SW480 (cell line): ENCODE measurements around the gene CCDC91.

ENCODE experiments used
- DNase-seq: peaks from one replicate; pipeline ENCODE4 v3.0.0-alpha.2; 2016; ENCODE audit warnings: low spot score

Gene CCDC91

DNA sequence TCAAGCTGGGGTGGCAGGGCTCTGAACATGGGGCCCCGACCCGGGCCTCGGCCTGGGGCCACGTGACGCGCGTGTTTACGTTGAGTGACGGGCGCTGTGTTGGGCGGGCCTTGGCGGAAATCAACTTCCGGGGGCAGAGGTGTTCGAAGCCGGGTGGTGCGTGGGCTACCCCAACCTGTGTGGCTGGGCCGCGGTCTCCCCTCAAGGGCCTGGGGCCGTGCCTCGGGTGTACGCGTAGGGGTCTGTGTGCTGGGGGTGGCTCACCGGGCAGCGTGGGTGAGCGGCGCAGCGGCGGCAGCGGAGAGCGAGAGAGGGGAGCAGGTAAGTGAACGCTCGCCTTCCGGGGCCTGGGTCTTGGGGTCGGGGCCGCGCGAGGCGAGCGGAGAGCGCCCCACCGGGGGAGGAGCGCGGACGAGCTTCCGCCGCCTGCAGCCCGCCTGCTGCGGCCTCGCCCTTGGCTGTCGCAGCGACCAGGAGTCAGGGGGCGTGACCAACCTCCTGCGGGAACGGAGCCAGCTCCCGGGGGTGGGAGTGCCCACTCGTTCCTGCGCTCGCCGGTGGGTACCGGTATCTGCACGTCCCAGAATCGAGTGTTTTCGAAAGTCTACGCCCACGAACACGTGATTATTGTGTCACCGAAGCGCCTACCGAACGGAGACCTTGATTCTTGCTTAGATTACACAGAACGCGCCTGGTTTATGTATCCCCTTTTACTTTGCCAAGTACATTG is at the start of gene CCDC91:
Gene CCDC91, plus strand, starts transcription at position 136 of the 730 bp plus-strand sequence. CDS start 66,760 bp downstream, outside the sequence.
- DNase-seq, result peak; percentile 85

GRCh38 chr12:28144059-28144458 is 46.2 kb upstream of the CCDC91 start:
- no peak for DNase-seq

GRCh38 chr12:28144532-28144931 is 45.7 kb upstream of the CCDC91 start:
- no peak for DNase-seq

- DNase-seq, result no peak
Observed at GRCh38 chr12:28145216-28145615, 45.0 kb upstream of the CCDC91 start.

- DNase-seq, result no peak
Observed at GRCh38 chr12:28149279-28149678, 41.0 kb upstream of the CCDC91 start.

DNA sequence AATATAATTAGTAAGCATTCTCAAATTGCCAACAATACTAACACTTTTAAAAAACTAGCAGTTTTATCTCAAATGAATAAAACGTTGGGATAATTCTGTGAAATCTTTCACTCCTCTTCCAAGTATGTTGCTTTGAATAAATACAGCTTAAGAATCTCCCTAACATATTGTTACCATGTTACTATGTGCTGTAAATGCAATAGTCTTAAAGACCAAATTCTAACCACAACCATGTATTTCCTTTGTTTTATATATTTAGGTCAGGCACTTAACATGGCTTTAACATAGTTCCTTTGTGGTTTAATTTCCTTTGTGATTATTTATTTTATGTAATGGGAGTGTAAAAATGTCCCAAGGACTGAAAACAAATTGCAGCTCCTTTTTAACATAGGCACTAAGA is 33.9 kb upstream of the CCDC91 start:
- DNase-seq, result no peak

DNA sequence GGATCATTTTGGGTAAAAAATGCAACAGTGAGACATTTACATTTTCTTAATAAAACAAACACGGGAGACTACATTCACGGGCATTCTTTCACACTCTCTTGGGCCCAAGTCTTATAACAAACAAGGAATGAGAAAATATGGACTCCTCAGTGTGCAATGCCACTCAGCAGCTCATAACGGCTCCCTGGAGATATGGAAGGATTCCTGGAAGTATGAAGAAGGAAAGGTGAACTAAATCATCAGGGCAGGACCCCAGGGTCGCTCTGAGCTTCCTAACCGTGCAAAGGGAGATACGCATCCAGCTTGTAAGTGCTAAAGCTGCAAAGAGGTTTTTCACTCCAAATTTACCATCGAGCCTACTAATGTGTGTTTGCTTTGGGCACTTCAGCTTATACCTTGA is 33.5 kb upstream of the CCDC91 start:
- no peak for DNase-seq

DNA sequence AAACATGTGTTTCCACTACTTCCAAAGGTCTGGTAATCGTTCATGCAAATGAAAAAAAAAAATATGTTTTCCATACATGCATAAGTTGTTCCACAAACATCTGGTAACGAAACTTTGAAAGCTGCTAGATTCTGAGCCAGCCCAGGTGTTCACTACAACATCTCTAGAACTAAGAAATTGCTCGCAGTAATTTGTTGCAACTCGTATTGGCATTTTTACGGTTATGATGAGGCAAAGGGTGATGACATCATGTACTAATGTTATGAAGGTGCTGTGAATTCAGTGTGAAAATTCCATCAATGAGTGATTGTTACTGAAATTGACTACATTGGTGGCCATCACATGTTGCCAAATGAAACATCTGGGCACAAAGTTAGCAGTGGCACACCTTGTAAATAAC is 31.9 kb upstream of the CCDC91 start:
- no peak for DNase-seq

DNA sequence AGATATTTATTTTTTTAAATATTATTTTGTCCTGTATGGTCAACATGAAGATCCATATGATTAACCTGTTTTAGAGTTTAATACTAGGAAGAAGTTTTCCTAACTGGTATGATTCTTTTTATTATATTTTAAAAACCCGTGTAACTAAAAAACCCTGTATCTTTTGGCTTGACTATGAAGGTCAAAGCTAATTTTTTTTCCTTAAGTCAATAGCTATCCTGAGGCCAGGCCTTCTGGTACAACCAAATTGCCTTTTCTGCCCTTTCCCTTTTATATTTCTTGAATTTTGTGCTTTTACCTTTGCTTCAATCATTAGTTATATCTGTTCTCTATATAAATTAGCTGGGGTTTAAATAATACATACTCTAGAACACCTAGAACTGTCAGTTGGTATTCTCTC is 30.6 kb upstream of the CCDC91 start:
- DNase-seq, result no peak

- DNase-seq, result no peak
Observed at GRCh38 chr12:28161697-28162096, 28.6 kb upstream of the CCDC91 start.

- DNase-seq, result no peak
Observed at GRCh38 chr12:28162697-28163096, 27.6 kb upstream of the CCDC91 start.

GRCh38 chr12:28164644-28165275 is 25.5 kb upstream of the CCDC91 start:
- peak; percentile 67 for DNase-seq

GRCh38 chr12:28167981-28168485 is 22.2 kb upstream of the CCDC91 start:
- DNase-seq, result no peak

- no peak for DNase-seq
Observed at GRCh38 chr12:28171356-28172060, 18.7 kb upstream of the CCDC91 start.

GRCh38 chr12:28172434-28173030 is 17.7 kb upstream of the CCDC91 start:
- DNase-seq, result peak; percentile 79

- DNase-seq, result no peak
Observed at GRCh38 chr12:28173440-28173839, 16.8 kb upstream of the CCDC91 start.

DNA sequence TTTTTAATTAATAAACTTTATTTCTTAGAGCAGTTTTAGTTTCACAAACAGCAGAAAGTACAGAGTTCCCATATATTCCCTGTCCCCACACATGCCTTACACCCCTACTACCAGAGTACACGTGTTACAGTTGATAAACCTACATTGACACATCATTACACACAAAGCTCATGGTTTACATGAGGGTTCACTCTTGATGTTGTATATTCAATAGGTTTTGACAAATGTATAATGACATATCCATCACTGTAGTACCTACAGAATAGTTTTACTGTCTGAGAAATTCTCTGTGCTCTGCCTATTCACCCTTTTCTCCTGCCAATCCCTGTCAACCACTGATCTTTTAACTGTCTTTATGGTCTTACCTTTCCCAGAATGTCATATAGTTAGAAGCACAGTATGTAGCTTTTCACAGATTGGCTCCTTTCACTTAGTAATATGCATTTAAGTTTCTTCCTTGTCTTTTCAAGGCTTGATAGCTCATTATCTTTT is 15.1 kb upstream of the CCDC91 start:
- no peak for DNase-seq

DNA sequence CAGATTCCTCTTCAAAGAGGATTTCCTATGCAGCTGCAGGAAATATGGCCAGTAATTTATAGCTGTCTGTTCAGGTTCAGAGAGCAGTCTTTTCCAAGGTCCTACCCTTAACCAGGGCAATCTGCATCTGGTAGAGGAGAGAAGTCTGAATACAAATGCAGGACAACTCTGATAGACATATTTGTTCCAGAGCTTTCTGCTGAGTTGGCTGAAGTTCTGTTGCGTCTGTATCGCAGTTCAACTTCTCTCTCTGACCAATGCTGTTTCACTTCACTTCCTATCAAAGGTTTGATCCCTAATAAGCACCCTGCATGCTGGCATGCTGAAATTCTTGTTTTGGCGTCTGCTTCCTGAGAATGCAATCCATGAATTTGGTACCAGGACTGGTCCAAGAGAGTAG is 14.0 kb upstream of the CCDC91 start:
- DNase-seq, result no peak

DNA sequence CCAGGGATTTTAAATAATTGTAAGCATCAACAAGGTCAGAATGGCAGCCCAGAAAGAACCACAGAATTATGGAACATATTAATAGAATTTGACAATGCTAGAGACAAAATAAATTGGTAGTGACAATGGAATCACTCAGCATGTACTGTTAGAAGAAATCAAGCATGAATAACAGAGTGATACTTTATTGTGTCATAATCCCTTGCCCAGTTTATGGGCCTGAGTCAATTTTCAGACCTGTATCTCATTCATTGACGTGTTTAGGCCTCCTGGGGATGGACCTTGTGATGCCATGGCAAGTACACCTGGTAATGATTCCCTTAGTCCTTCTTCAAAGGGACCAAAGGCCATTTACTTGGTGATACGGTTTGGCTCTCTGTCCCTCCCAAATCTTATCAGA is 12.8 kb upstream of the CCDC91 start:
- no peak for DNase-seq

- no peak for DNase-seq
Observed at GRCh38 chr12:28177905-28178304, 12.4 kb upstream of the CCDC91 start.

GRCh38 chr12:28178775-28179174 is 11.5 kb upstream of the CCDC91 start:
- DNase-seq, result no peak

- DNase-seq, result no peak
Observed at GRCh38 chr12:28180786-28181185, 9.5 kb upstream of the CCDC91 start.
